NT2/D1 (cell line): ENCODE data around the gene CYP3A5.

Experiments used
- SUZ12 ChIP-seq: IDR thresholded peaks from 2 replicates; pipeline ENCODE4 v1.6.1; 2011; ENCODE audit not compliant: insufficient read length, insufficient read depth; ENCODE audit errors: extremely low read depth
- YY1 ChIP-seq: IDR thresholded peaks from 2 replicates; pipeline ENCODE4 v1.6.1; 2011; ENCODE audit not compliant: insufficient read length, insufficient read depth
- ZNF274 ChIP-seq: IDR thresholded peaks from 2 replicates; pipeline ENCODE4 v1.6.1; 2011; ENCODE audit warnings: mild to moderate bottlenecking, low read depth, low read length

DNA sequence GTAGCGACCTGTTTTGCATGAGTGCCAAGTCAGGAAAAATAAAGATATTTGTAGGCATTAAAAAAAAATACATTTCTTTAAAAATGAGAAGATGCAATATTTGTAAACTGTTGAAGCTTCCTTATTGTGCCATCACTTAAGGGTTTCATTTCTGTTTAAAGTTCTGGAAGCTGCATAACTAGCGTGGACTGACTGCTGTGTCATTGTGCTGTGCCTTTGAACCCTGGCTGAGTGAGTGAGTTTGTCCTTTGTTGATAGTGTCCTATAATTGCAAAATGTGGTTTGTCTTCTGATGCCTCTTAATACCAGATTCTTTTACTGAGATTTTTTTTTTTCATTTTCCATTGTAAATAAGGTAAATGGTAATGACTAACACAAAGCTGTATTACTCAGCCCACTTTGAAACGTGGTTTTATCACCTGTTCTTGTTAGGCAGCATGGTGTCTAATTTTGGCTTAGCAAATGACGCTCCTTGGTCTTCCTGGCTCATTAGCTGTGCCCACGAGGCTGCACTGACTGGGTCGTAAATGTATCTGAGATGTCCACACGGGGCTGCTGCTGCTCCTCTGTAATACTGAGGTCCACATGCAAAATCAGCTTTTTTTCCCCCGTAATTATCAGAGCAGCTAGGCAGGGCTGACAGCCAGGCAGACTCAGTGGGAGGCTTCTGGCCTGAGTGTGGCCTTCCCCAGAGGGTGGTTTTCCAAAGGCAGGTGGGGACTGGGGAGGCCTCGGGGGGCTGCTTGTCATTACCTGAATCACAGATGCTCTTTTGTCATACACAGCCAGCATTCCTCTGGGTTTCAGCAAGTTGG lies 48.3 kb downstream of the CYP3A5 start:
- no peak for TF ChIP-seq ZNF274
- no peak for TF ChIP-seq SUZ12
- no peak for TF ChIP-seq YY1
